ENCODE data around the gene TCP11X2.

DNA sequence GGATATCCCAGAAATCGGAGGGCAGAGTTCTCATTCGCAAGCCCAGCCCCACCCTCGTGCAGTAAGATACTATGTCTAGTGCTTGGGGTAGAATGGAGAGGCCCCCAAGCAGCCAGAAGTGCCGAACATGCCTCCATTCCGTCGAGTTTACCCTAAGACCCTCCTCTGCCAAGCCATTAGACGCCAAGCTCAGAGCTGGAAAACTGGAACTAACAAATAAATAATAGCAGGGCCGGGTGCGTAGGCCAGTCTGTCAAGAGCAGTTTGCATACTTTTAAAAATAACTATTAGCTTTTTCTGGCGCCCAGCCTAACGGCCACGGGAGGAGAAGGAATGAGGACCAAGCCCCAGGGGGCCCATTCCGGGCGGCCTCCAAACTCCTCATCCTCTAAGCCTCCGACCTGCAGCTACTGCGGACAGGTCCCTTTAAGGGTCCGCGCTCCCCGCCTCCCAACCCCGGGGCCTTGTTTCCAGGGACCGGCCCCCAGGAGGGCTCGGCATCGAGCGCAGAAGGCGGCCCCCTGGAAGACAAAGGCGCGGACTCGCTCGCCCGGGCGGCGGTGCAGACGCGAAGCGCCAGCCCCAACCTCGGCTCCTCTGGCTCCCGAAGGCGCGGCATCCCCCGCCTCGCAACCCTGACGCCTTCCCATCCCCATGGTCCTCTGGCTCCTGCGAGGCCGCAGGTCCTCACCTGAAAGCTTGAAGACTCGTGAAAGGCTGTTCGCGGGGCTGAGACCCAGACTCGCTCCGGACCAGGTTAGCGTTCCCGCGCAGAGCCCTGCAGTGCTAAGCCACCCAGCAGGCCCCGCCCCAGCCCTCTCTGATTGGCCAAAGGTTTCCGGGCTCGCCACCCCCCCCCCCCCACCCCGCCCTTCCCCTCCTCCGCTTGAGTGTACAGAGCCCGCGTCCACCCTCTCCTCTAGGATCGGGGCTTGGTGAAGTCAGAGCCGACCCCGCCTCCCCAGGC lies 44.6 kb upstream of the TCP11X2 start, which contains the start of gene TMSB15A:
- TF ChIP-seq POLR2A (IDR thresholded peaks at IDR 0.05) = no peak
- TF ChIP-seq, protein P1, sequence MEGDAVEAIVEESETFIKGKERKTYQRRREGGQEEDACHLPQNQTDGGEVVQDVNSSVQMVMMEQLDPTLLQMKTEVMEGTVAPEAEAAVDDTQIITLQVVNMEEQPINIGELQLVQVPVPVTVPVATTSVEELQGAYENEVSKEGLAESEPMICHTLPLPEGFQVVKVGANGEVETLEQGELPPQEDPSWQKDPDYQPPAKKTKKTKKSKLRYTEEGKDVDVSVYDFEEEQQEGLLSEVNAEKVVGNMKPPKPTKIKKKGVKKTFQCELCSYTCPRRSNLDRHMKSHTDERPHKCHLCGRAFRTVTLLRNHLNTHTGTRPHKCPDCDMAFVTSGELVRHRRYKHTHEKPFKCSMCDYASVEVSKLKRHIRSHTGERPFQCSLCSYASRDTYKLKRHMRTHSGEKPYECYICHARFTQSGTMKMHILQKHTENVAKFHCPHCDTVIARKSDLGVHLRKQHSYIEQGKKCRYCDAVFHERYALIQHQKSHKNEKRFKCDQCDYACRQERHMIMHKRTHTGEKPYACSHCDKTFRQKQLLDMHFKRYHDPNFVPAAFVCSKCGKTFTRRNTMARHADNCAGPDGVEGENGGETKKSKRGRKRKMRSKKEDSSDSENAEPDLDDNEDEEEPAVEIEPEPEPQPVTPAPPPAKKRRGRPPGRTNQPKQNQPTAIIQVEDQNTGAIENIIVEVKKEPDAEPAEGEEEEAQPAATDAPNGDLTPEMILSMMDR (IDR thresholded peaks at IDR 0.05) = no peak

Measured in right lobe of liver (tissue), 4 donors.